ENCODE measurements around the gene DIPK2A. TPM values are rescaled to one million over a fixed set of nuclear protein-coding genes. Genes with fewer than 3 reads are reported as not detected.
A peak's percentile ranks its signal among the peaks of the same experiment; 100 is the strongest.

DIPK2A gene
- total RNA-seq (87.2 and 90.8 TPM in 2 replicates), polyA plus RNA-seq (45.8 and 46.1 TPM in 2 replicates)

- H3K9me3 ChIP-seq (ENCODE audit: low read depth): no peaks in the 10 kb centered on the region
- H3K79me2 ChIP-seq: peaks cover 40% of the 10 kb centered on the region
- H3K27ac ChIP-seq: peak within 1 kb of the TSS; percentile 93
- H3K4me2 ChIP-seq: peak within 1 kb of the TSS; percentile 84
- no peaks in the 10 kb centered on the region for H3K27me3 ChIP-seq
- H3K9me2 ChIP-seq (replicated peaks; ENCODE audit: insufficient read depth): no peaks in the 10 kb centered on the region
- DNase-seq (ENCODE audit: low spot score): peak; percentile 98
- under 1% methylated on average over 65 of the region's 71 CpGs for WGBS (ENCODE audit: low lambda C conversion rate, missing lambda C conversion rate)
- no peaks in the 10 kb centered on the region for H4K20me1 ChIP-seq (ENCODE audit: insufficient read depth, poor library complexity, severe bottlenecking)
- H3K4me1 ChIP-seq (ENCODE audit: insufficient read depth): peaks cover 14% of the 10 kb centered on the region
- H3K4me3 ChIP-seq: peak within 1 kb of the TSS; percentile 87
- no peaks in the 10 kb centered on the region for H3K36me3 ChIP-seq (replicated peaks; ENCODE audit: insufficient read depth, low read depth)
- TF ChIP-seq EZH2phosphoT487 (IDR thresholded peaks at IDR 0.05; ENCODE audit: low read depth, severe bottlenecking, unreplicated experiment) (no peak), CTCF (IDR thresholded peaks at IDR 0.05; ENCODE audit: poor library complexity) (no peak)
- peak within 1 kb of the TSS; percentile 87 for H2AFZ ChIP-seq
These were observed at the start of gene DIPK2A for GRCh38 chr3:143971359-143972154. TSS of gene DIPK2A (plus strand) at chr3:143971823. CDS start at chr3:143972333, 510 bp downstream.

GRCh38 chr3:143924522-143925285, 46.9 kb upstream of the DIPK2A start:
- H3K36me3 ChIP-seq (replicated peaks; ENCODE audit: insufficient read depth, low read depth): no peaks in the 10 kb centered on the region

GRCh38 chr3:143928056-143928455, 43.6 kb upstream of the DIPK2A start:
- Histone ChIP-seq H4K20me1 (ENCODE audit: insufficient read depth, poor library complexity, severe bottlenecking) (no peaks in the 10 kb centered on the region), H3K79me2 (no peaks in the 10 kb centered on the region), H3K9me3 (ENCODE audit: low read depth) (no peaks in the 10 kb centered on the region), H3K27ac (no peak overlapping the region), H3K9me2 (replicated peaks; ENCODE audit: insufficient read depth) (no peaks in the 10 kb centered on the region), H3K36me3 (replicated peaks; ENCODE audit: insufficient read depth, low read depth) (no peaks in the 10 kb centered on the region), H3K27me3 (no peaks in the 10 kb centered on the region), H2AFZ (no peak overlapping the region), H3K4me1 (ENCODE audit: insufficient read depth) (no peaks in the 10 kb centered on the region), H3K4me2 (no peak overlapping the region), H3K4me3 (no peak overlapping the region)
- TF ChIP-seq CTCF (IDR thresholded peaks at IDR 0.05; ENCODE audit: poor library complexity) (no peak), EZH2 (IDR thresholded peaks at IDR 0.05; ENCODE audit: borderline replicate concordance) (no peak), EZH2phosphoT487 (IDR thresholded peaks at IDR 0.05; ENCODE audit: low read depth, severe bottlenecking, unreplicated experiment) (no peak)
- DNase-seq (ENCODE audit: low spot score): no peak
- 95% methylated on average over 1 of the region's 1 CpG for WGBS (ENCODE audit: low lambda C conversion rate, missing lambda C conversion rate)

More at GRCh38 chr3:143924522-143925285, 46.9 kb upstream of the DIPK2A start:
- Histone ChIP-seq H3K4me2 (no peak overlapping the region), H2AFZ (no peak overlapping the region), H3K9me2 (replicated peaks; ENCODE audit: insufficient read depth) (no peaks in the 10 kb centered on the region), H3K27me3 (no peaks in the 10 kb centered on the region), H3K27ac (no peak overlapping the region), H3K4me1 (ENCODE audit: insufficient read depth) (no peaks in the 10 kb centered on the region), H3K4me3 (no peak overlapping the region), H4K20me1 (ENCODE audit: insufficient read depth, poor library complexity, severe bottlenecking) (no peaks in the 10 kb centered on the region), H3K9me3 (ENCODE audit: low read depth) (no peaks in the 10 kb centered on the region), H3K79me2 (no peaks in the 10 kb centered on the region)
- 93% methylated on average over 9 of the region's 9 CpGs for WGBS (ENCODE audit: low lambda C conversion rate, missing lambda C conversion rate)
- no peak for DNase-seq (ENCODE audit: low spot score)
- TF ChIP-seq CTCF (IDR thresholded peaks at IDR 0.05; ENCODE audit: poor library complexity) (no peak), EZH2phosphoT487 (IDR thresholded peaks at IDR 0.05; ENCODE audit: low read depth, severe bottlenecking, unreplicated experiment) (no peak)

All from hepatocyte (in vitro differentiated cells).